ENCODE data around the gene PCDH9. TPM values are rescaled to one million over a fixed set of nuclear protein-coding genes. Genes with fewer than 3 reads are reported as not detected.

PCDH9 gene, protein sequence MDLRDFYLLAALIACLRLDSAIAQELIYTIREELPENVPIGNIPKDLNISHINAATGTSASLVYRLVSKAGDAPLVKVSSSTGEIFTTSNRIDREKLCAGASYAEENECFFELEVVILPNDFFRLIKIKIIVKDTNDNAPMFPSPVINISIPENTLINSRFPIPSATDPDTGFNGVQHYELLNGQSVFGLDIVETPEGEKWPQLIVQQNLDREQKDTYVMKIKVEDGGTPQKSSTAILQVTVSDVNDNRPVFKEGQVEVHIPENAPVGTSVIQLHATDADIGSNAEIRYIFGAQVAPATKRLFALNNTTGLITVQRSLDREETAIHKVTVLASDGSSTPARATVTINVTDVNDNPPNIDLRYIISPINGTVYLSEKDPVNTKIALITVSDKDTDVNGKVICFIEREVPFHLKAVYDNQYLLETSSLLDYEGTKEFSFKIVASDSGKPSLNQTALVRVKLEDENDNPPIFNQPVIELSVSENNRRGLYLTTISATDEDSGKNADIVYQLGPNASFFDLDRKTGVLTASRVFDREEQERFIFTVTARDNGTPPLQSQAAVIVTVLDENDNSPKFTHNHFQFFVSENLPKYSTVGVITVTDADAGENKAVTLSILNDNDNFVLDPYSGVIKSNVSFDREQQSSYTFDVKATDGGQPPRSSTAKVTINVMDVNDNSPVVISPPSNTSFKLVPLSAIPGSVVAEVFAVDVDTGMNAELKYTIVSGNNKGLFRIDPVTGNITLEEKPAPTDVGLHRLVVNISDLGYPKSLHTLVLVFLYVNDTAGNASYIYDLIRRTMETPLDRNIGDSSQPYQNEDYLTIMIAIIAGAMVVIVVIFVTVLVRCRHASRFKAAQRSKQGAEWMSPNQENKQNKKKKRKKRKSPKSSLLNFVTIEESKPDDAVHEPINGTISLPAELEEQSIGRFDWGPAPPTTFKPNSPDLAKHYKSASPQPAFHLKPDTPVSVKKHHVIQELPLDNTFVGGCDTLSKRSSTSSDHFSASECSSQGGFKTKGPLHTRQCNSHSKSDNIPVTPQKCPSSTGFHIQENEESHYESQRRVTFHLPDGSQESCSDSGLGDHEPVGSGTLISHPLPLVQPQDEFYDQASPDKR (N-terminal part only)
- total RNA-seq, result 0.35 and 0.37 TPM in 2 replicates

DNA sequence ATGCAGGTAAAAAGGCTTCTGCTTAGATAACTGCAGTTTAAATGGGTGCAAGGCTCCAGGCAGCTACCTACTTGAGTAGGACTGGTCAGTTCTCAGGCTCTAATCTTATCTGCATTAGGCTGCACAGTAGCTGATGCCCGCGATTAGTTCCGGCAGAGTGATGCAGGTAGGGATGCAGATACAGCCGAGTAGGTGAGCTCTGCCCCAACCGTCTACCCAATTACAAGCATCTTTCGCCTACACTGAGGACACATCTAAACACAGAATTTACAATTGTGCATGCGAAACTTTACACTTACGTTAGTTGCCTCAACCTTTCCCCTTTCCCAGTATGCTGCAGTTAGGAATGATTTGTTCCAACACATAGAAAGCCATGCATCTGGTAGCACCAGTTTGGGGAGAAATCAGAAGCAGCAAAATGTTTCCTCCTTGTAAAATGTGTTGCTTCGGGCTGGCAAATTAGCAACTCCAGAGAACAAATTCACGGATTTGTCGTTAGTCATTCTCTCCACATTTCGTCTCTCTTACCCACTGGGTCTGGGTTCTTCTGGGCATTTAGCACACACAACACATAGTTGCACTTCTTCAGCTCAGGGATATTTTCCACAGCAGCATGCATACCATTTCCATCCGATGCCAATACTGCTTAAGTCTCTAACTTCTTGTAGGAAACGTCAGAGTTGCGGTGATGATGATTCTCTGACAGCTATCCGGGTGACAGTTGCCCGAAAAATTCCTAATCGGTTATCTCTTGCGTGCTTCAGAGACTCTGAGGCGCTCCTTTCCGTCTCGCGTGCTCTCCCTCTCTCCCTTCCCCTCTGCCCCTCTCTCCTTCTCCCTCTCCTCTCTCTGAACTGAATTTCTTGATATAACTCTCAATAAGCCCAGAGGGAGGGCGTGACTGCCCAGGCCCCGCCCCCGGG, at the start of gene PCDH9:
Gene PCDH9 (minus strand): TSS at position 856 of the 923 bp plus-strand sequence. CDS start 1,896 bp downstream, outside the sequence.

